Posterior vena cava (tissue), 2 donors: ENCODE results near the gene MICU2. TPM values are rescaled to one million over a fixed set of nuclear protein-coding genes. Genes with fewer than 3 reads are reported as not detected.
"Not testable (repeated sequence)": the region's sequence is repeated elsewhere in the genome, so short reads cannot be mapped to it uniquely, and the experiment has no call there.

Experiments used
- DNase-seq: peaks from one replicate; pipeline ENCODE4 v3.0.0-alpha.2; 2020; ENCODE audit warnings: low spot score
- intact Hi-C, 2 donors: fragments of 100-400 bp; cut with DNase I; formaldehyde crosslinking; loops; one replicate each; pipeline versions ENCODE4 v1.14.1 to v1.14.2; 2022 to 2023
- total RNA-seq, 2 donors: library from RNA; stranded (reverse); fragmentation: NEBNext Ultra II Directional; extraction: Animal tissue kit (Norgen Biotek cat#: 25700); gene quantifications; one replicate each; pipeline ENCODE4 v1.2.1, GENCODE V29; 2021
- donor health status: DM: yes; HTN: yes; CAD: no.
- donor health status: DM: yes; HTN: yes; CAD: no.

MICU2 gene
- total RNA-seq, 2 donors from 2014 or later: 26.7 to 33.7 TPM

GRCh38 chr13:21596722-21597121 lies 7.2 kb downstream of the MICU2 start:
- DNase-seq: no peak
- intact Hi-C loops: no loop called here

GRCh38 chr13:21595546-21595822 lies 8.5 kb downstream of the MICU2 start:
- no peak for DNase-seq
- intact Hi-C loops: no loop called here

- no peak for DNase-seq
These were observed 9.0 kb downstream of the MICU2 start for GRCh38 chr13:21594715-21595545.

GRCh38 chr13:21590665-21591456 lies 13.1 kb downstream of the MICU2 start:
- DNase-seq, intact Hi-C loops: not testable (repeated sequence)

More at GRCh38 chr13:21594715-21595545, 9.0 kb downstream of the MICU2 start:
- intact Hi-C loops: no loop called here

GRCh38 chr13:21590231-21590630 lies 13.7 kb downstream of the MICU2 start:
- DNase-seq: no peak
- intact Hi-C loops: no loop called here

GRCh38 chr13:21589510-21589909 lies 14.5 kb downstream of the MICU2 start:
- DNase-seq, intact Hi-C loops: not testable (repeated sequence)

- DNase-seq, intact Hi-C loops: not testable (repeated sequence)
These were observed 15.6 kb downstream of the MICU2 start for GRCh38 chr13:21588411-21588810.

- intact Hi-C loops: no loop called here
- DNase-seq: no peak
These were observed 18.9 kb downstream of the MICU2 start for GRCh38 chr13:21584973-21585592.

- intact Hi-C loops: no loop called here
These were observed 20.5 kb downstream of the MICU2 start for GRCh38 chr13:21583478-21583877.

GRCh38 chr13:21580736-21581135 lies 23.2 kb downstream of the MICU2 start:
- intact Hi-C loops: no loop called here
- DNase-seq: no peak

More at GRCh38 chr13:21583478-21583877, 20.5 kb downstream of the MICU2 start:
- DNase-seq: no peak

- intact Hi-C loops: no loop called here
- DNase-seq: no peak
These were observed 24.1 kb downstream of the MICU2 start for GRCh38 chr13:21579754-21580316.

GRCh38 chr13:21578748-21579147 lies 25.2 kb downstream of the MICU2 start:
- intact Hi-C loops: no loop called here

GRCh38 chr13:21576426-21576825 lies 27.5 kb downstream of the MICU2 start:
- intact Hi-C loops: no loop called here

More at GRCh38 chr13:21578748-21579147, 25.2 kb downstream of the MICU2 start:
- no peak for DNase-seq

GRCh38 chr13:21573920-21574712 lies 29.9 kb downstream of the MICU2 start:
- intact Hi-C loops: no loop called here

More at GRCh38 chr13:21576426-21576825, 27.5 kb downstream of the MICU2 start:
- DNase-seq: no peak

GRCh38 chr13:21569686-21570085 lies 34.3 kb downstream of the MICU2 start:
- intact Hi-C loops: no loop called here
- no peak for DNase-seq

More at GRCh38 chr13:21573920-21574712, 29.9 kb downstream of the MICU2 start:
- DNase-seq: no peak

- intact Hi-C loops: no loop called here
- no peak for DNase-seq
These were observed 35.1 kb downstream of the MICU2 start for GRCh38 chr13:21568854-21569253.

GRCh38 chr13:21567714-21568113 lies 36.3 kb downstream of the MICU2 start:
- intact Hi-C loops: no loop called here

GRCh38 chr13:21557995-21558394 lies 46.0 kb downstream of the MICU2 start:
- DNase-seq: no peak
- intact Hi-C loops: no loop called here

More at GRCh38 chr13:21567714-21568113, 36.3 kb downstream of the MICU2 start:
- DNase-seq: no peak

- DNase-seq: no peak
- intact Hi-C loops: no loop called here
These were observed 47.9 kb downstream of the MICU2 start for GRCh38 chr13:21556051-21556450.
